ENCODE data around the gene DPM3.
A peak's percentile ranks its signal among the peaks of the same experiment; 100 is the strongest.
"Not testable (repeated sequence)": the region's sequence is repeated elsewhere in the genome, so short reads cannot be mapped to it uniquely, and the experiment has no call there.

Gene DPM3, protein sequence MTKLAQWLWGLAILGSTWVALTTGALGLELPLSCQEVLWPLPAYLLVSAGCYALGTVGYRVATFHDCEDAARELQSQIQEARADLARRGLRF

DNA sequence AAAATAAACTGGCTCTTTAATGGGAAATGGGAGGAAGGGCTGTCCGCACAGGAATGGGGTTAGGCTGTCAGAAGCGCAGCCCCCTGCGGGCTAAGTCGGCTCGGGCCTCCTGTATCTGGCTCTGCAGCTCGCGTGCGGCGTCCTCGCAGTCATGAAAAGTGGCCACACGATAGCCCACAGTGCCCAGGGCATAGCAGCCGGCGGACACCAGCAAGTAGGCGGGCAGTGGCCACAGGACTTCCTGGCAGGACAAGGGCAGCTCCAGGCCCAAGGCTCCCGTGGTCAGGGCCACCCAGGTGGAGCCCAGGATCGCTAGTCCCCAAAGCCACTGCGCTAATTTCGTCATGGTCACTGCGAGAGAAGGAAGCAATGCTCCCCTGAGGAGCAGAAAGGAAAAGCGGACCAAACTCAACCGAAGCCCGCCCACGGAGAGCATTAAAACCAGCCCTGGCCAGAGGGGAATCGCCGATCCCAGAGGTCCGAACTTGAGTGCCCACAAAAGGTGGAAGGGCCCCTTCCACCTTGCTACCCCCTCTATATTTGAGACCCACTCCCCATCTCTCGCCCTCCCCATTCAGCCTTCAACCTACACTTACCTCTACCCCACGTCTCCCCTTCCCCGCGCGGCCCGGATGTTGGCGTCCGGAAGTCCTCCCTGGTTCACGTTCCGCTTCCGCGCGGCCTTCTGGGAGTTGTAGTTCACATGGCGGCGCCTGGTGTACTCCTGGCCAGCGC is at the start of gene DPM3:
TSS of gene DPM3 (minus strand) at position 637 of the 735 bp plus-strand sequence. CDS start at position 346, 291 bp downstream.
- peak; percentile 83 for DNase-seq (ENCODE audit: low read depth)

DNA sequence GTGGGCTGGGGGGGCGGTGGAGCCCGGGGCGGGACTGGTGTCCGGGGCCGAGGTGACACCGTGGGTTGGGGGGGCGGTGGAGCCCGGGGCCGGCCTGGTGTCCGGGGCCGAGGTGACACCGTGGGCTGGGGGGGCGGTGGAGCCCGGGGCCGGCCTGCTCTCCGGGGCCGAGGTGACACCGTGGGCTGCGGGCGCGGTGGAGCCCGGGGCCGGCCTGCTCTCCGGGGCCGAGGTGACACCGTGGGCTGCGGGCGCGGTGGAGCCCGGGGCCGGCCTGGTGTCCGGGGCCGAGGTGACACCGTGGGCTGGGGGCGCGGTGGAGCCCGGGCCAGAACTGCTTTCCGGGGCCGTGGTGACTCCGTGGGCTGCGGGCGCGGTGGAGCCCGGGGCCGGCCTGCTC is 49.6 kb upstream of the DPM3 start:
- not testable (repeated sequence) for DNase-seq (ENCODE audit: low read depth)

DNA sequence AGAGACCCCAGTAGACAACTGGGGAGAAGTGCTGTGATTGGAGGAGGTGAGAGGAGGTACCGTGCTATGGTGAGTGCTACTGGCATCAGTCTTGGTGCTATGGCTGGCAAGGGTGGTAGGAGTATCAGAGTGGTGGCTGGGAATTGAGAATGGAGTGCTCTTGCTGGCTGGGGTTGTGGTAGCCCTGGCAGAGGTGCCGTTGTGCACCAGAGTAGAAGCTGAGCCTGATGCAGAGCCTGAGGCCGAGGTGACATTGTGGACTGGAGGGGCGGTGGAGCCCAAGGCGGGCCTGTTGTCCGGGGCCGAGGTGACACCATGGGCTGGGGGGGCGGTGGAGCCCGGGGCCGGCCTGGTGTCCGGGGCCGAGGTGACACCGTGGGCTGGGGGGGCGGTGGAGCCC is 47.9 kb upstream of the DPM3 start:
- no peak for DNase-seq (ENCODE audit: low read depth)

DNA sequence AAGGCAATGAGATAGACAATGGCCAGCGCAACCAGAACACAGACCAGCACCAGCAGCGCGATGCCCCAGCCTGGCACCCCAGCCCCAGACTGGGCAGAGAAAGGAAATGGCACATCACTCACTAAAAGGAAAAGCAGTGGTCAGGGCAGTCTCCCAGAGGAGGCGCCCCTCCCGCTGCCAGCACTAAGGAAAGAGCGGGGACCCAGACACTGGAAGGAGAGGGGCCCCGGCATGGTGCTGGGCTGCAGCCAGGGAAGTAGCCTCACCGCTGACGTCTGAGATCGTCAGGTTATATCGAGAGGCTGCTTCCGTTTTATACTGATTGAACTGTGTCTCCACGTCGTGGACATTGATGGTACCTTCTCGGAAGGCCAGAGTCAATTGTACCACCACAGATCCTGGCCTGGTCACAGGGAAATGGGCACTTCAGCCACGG is 47.1 kb upstream of the DPM3 start:
- DNase-seq (ENCODE audit: low read depth) = no peak

DNA sequence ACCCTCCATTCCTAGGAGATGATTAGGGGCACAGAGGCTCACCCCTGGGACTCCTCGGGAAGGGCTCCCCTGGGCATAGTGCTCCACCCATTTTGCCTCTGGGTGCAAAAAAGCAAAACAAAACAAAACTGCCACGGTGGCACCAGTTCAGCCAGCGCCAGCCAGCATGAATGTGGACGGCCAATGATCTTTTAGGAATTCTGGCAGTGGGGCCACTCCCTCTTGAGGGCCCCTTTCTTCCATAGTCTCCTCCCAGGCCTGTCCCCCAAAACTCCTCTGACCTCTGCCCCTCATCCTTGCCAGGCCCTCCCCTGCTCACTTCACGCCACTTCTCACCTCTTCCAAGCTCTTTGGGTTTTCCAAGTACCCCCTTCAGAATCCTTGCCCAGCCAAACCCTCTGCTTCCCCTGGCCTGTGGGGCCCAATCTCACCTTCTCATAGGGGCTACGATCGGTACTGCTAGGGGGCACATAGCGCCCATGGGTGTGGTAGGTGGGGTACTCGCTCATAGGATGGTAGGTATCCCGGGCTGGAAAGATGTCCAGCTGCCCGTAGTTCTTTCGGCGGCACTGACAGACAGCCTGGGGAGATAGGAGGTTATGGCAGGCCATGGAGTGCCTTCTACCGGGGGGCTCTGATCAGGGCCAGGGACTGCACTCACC is 46.6 kb upstream of the DPM3 start:
- DNase-seq (ENCODE audit: low read depth) = no peak

DNA sequence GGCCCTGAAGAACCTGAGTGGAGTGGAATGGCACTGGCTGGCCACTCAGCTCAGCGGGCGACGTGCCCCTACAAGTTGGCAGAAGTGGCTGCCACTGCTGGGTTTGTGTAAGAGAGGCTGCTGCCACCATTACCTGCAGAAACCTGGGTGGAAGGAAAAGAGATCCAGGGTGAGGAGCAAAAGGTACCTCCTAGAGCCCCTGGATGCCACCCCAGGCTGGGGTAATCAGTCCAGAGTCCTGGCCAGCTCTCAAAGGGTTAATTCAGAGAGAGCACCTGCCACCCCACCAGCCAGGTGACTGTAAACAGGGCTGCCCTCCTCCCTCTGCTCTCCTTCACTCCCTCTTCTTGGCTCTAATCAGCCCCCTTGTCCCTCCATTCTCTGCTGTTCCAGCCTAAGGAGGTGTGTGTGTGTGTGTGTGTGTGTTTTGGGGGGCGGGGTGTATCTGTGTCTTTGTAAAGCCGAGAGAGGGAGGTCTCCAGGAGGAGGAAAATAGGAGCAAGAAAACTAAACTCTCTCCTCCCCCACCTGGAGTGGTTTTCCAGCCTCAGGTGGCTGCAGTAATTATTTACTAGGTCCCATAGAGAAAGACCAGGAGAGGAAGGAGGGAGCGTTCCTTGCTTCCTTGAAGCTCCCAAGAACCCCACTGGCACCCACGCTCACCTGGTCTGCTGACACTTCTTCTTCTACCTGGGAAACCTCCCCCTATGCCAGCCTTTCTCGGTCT is 45.9 kb upstream of the DPM3 start:
- no peak for DNase-seq (ENCODE audit: low read depth)

DNA sequence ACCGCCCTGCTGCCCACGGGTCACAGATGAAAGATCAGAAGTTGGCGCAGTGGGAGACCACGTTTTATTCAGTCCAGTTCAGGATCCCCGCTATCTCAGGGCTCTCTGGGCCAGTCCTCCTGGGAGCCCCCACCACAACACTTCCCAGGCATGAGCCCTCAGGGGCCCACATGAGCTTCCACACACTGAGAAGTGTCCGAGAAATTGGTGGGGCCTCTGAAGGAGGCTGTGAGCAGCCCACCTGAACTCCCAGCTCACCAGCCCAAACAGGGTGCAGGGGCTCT is 45.4 kb upstream of the DPM3 start:
- DNase-seq (ENCODE audit: low read depth) = no peak

DNA sequence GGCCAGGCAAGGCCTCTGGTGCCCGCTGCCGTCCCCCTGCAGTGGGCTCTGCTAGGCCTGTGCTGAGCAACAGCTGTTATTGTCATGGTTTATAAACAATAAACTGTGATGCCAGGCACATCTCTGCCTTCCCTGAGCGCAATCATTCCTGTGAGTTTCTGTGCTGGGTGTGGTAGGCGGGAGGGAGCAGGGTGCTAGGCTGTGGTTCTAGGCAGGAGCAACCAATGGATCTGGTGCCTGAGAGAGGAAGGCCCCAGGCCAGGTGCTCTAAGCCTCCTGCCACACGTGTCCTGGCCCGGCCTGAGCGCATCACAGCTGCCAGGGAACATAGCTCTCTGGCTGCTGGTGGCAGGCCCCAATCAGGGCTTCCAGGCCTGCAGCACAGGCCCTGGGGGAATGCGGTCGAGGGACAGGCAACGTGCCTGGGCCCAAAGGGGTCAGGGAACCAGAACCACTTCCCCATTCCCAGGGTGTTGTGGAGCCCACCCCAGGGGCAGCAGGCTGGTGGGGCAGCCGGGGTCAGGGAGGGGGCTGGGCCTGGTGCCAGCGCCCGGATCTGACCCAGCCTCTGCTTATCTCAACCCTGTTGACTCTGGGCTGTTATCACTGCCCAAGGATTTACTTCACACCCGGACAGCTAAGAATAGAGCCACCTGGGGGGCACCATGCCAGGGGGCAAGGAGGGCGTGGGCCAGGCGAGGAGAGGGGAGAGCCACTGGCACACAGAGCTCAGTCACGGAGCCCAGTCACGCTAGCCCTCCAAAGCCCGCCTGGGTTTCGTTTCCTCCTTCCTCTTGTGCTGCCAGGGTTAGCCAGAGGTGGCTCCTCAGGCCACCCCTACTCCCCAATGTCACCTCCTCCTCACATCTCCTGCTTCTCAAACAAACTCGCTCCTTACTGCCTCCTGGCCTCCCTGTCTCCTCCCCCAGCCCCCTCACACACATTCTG is 44.8 kb upstream of the DPM3 start:
- DNase-seq (ENCODE audit: low read depth) = no peak

DNA sequence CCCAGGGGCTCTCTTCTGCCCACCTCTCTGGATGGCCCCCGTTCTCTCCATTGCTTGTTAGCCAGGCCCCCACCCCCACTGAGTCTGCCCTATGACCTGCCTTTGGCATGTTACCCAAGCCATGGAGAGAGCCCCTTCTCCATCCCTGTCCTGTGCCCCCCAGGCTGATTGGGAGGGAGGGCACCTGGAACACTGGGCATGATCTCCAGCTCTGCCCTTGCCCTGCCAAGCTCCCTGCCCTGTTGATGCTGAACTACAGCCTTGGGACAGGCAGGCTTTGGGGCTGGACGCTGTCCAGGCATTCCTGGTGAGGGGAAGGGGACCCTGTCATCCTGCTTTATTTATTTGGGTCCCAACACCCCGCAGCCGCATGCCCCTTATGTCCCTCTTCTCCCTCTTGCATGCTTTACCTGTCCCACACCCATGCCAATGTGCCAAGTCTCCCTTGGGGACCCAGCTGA is 44.0 kb upstream of the DPM3 start:
- no peak for DNase-seq (ENCODE audit: low read depth)

DNA sequence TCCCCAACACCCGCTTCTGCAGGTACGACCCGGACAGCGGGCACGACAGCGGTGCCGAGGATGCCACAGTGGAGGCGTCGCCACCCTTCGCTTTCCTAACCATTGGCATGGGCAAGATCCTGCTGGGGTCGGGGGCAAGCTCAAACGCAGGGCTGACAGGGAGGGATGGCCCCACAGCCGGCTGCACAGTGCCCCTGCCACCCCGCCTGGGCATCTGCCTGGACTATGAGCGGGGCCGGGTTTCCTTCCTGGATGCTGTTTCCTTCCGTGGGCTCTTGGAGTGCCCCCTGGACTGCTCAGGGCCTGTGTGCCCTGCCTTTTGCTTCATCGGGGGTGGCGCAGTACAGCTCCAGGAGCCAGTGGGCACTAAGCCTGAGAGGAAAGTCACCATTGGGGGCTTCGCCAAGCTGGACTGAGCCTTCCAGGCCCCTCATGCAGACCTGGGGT is 43.5 kb upstream of the DPM3 start:
- no peak for DNase-seq (ENCODE audit: low read depth)

DNA sequence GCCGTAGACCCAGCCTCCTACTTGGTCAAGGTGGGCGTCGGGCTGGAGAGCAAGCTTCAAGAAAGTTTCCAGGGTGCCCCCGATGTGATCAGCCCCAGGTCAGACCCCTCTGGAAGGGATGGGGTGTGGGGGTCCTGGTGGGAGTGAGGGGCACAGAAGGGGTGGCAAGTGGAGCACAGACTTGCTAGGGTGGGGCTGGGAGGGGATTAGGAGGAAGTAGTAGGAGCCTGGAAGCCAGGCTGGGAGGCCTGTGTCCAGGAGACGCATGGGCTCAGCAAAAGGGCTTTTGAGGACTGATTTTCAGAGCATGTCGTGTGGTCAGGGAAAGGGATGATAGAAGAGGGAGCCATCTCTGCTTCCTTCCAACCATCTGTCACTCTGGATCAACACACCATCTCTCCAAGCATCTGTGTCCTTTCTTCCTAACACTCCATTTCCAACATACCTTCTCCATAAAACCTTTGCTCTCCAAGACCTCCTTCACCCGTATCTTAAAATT is 41.8 kb upstream of the DPM3 start:
- DNase-seq (ENCODE audit: low read depth) = no peak

DNA sequence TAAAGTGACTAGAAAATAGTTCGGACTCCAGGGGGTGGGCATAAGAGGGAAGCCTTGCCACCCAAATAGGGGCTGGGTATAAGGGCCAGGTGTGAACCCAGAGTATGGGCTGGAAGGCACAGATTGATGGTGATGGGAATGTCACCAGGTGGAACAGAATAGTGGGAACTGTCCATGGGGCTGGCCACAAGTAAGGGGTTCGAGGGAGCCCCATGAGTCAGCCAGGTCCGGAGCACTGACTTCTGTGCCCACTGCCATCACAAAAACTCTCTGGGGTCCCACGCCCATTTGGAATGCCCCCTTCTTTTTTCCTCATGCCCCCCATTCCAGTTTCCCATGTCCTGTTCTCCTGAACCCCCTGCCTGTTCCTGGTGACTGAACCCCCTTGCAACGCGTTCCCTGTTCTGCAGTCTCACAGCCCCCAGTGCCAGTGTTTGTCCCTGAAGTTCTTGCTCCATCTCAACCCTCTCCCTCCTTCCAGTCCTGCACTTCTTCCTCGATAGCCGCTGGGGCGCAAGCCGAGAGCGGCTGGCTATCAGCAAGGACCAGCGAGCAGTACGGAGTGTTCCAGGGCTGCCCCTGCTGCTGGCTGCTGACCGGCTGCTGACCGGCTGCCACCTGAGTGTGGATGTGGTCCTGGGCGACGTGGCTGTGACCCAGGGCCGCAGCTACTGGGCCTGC is 41.2 kb upstream of the DPM3 start:
- DNase-seq (ENCODE audit: low read depth) = no peak

DNA sequence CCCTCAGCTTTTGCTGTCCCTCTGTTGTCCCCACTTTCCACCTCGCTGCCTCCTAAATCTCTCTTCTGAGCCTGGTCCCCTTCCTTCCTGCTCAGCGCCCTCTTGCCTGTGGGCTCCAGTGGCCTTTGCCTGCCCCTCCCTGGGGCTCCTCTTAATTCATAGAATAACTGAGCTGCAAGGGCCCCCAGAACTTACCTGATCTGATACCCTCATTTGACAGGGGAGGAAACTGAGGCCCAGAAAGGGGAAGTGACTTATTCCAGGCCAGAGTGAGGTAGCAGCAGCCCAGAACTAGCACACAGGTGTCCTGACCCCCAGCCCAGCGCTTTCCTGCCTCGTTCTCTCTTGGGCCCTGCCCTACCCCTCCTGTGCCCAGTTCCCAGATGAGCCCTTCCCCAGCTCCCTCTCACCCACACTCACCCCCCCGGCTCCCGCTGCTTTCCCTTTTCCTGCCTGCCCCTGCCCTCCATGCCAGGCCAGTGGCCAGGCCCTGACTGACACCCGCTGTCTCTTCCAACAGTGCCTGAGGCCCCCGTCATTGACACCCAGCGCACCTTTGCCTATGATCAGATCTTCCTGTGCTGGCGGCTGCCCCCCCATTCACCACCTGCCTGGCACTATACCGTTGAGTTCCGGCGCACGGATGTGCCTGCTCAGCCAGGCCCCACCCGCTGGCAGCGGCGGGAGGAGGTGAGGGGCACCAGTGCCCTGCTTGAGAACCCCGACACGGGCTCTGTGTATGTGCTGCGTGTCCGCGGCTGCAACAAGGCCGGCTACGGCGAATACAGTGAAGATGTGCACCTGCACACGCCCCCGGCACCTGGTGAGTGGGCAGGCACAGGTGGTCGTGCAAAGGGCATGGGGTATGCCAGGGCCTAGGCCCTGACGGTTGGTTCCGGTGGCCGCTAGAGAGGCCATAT is 39.0 kb upstream of the DPM3 start:
- DNase-seq (ENCODE audit: low read depth) = no peak

DNA sequence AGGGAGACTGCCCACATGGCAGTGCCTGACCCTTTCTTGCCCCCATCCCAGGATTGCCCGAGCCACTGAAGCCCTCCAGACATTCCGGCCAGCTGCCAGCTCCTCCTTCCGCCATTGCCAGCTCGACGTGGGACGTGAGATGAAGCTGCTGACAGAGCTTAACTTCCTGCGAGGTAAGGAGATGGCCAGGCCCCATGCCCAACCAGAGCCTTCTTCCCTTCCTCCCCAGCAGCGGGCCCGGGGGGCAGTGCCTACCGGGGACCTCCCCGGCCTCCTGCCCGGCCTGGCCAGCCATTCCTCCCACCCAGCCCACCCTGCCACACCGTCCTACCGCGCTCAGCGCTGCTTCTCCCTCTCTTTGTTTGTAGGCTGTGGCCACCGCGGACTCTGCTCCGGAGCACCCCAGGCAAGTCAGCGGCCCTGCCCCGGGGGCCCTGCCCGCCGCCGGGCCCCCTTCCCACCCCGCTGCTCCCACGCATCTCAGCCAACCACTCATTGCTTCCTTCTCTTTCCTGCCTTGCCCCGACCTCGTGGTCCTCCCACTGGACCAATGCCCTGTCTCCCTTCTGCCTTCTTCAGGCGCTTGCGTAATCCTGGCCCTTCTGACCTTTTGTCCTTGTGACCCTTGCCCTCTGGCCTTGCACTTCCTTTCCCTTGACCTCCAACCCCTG is 38.2 kb upstream of the DPM3 start:
- DNase-seq (ENCODE audit: low read depth) = no peak

DNA sequence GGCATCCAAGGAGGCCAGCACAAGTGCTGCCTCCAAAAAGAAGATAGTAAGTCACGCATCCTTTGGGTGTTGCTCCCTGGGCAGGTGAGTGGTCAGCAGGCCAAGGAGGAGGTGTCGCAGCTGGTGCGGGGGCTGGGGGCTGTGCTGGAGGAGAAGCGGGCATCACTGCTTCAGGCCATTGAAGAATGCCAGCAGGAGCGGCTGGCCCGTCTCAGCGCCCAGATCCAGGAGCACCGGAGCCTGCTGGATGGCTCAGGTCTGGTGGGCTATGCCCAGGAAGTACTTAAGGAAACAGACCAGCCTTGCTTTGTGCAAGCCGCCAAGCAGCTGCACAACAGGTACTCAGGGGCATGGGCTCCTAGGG is 37.6 kb upstream of the DPM3 start:
- no peak for DNase-seq (ENCODE audit: low read depth)

DNA sequence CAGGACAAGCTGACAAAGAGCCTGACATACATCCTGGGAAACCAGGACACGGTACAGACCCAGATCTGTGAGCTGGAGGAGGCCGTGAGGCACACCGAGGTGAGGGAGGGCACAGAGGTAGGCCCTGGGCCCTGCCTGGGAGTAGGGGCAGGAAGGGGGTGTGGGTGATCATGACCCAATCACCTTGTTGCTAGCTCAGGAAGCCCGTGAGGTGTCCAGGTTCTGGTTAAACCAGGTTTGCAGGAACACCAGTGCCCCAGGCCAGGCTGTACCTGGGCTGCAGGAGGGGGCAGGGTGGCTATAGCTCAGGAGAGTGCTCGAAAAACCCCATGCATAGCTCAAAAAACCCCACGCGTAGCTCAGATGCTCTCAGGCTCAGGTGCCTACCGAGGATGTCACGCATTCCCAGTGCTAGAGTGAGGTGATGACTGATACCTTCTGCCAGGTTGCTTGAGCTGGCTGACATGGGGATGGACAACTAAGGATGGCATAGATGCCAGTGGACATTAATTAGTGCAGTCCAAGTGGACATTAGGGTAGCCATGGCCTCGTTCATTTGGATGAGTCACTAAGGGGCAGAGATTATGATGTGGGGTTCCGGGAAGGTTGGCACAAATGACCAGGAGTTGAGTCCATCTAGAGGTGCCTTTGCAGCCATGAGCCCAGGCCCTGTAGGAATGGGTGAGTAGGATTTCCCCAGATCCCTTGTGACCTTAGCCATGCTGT is 37.0 kb upstream of the DPM3 start:
- no peak for DNase-seq (ENCODE audit: low read depth)

DNA sequence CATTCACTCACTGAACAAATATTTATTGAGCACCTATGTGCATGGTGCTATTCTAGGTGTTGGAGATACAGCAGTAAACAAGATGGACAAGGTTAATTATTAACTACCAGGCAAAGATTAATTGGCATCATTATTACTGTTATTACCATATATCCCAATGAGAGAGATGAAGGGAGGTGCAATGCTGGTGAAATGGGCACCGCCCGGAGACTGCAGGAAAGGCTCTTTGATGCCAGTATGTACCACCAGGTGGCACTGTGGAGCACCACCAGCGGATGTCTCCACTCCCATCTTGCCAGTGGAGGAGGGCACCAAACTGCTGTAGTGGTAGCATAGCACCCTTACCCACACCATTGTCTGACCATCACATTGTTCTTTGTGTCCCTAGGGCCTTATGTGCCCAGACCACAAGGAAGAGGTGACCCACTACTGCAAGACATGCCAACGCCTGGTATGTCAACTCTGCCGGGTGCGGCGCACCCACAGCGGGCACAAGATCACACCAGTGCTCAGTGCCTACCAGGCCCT is 36.3 kb upstream of the DPM3 start:
- DNase-seq (ENCODE audit: low read depth) = peak; percentile 77

DNA sequence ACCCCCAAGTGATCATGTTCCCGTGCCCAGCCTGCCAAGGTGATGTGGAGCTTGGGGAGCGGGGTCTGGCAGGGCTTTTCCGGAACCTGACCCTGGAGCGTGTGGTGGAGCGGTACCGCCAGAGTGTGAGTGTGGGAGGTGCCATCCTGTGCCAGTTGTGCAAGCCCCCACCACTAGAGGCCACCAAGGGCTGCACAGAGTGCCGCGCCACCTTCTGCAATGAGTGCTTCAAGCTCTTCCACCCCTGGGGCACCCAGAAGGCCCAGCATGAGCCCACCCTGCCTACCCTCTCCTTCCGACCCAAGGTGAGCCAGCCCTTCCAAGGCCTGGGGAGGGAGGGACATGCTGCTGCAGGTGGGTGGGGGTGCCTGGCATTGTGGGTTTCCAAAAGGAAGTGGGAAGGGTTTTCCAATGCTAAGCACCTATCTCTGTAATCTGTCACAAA is 35.6 kb upstream of the DPM3 start:
- no peak for DNase-seq (ENCODE audit: low read depth)

Data from activated T-cell treated with anti-CD3 and anti-CD28 coated beads for 24 hours (primary cell).